Measurements from ENCODE around the gene MED22.

GRCh38 chr9:133331221-133331620 lies 16.7 kb downstream of the MED22 start:
- no peak for TF ChIP-seq CTCF (conservative IDR thresholded peaks at IDR 0.05 in 1 of 2, IDR thresholded peaks at IDR 0.05 in 1 of 2; ENCODE audit: low read depth in 1 of 2, low read length in 2 of 2)
- TF ChIP-seq EZH2 (IDR thresholded peaks at IDR 0.05; ENCODE audit: low read length, missing control alignments): no peak
